Type B pancreatic cell (in vitro differentiated cells): ENCODE data around the gene GHR. TPM values are rescaled to one million over a fixed set of nuclear protein-coding genes. Genes with fewer than 3 reads are reported as not detected.

Source experiments
- DNase-seq: peaks from one replicate; pipeline ENCODE4 v3.0.0; 2021; ENCODE audit warnings: mixed read lengths; ENCODE audit not compliant: unreplicated experiment; ENCODE audit errors: extremely low spot score
- H3K27ac Mint-ChIP-seq: 2 replicates; pipeline ENCODE4 v1.8.0; 2021; ENCODE audit warnings: mild to moderate bottlenecking, mixed read lengths
- H3K27me3 Mint-ChIP-seq: 2 replicates; pipeline ENCODE4 v1.8.0; 2021; ENCODE audit warnings: mixed read lengths
- H3K36me3 Mint-ChIP-seq: 2 replicates; pipeline ENCODE4 v1.8.0; 2021; ENCODE audit warnings: mixed read lengths
- H3K4me1 Mint-ChIP-seq: one replicate; pipeline ENCODE4 v1.8.0; 2021; ENCODE audit warnings: mixed read lengths; ENCODE audit not compliant: unreplicated experiment
- H3K4me3 Mint-ChIP-seq: 2 replicates; pipeline ENCODE4 v1.8.0; 2021; ENCODE audit warnings: mild to moderate bottlenecking, mixed read lengths
- H3K9me3 Mint-ChIP-seq: 2 replicates; pipeline ENCODE4 v1.8.0; 2021; ENCODE audit warnings: mixed read lengths
- total RNA-seq: library from RNA; stranded (reverse); gene quantifications from 2 replicates; pipeline ENCODE4 v1.2.1, GENCODE V29; 2021; ENCODE audit warnings: low replicate concordance
- TF ChIP-seq, protein P1 (sequence below): fragments of 200-600 bp; sonication (generic); conservative IDR thresholded peaks from 2 replicates; pipeline ENCODE4 v1.5.0; 2021; ENCODE audit warnings: antibody characterized with exemption, mild to moderate bottlenecking

The GHR gene
- total RNA-seq, 1 donor from 2014 or later, result 2.6 TPM

DNA sequence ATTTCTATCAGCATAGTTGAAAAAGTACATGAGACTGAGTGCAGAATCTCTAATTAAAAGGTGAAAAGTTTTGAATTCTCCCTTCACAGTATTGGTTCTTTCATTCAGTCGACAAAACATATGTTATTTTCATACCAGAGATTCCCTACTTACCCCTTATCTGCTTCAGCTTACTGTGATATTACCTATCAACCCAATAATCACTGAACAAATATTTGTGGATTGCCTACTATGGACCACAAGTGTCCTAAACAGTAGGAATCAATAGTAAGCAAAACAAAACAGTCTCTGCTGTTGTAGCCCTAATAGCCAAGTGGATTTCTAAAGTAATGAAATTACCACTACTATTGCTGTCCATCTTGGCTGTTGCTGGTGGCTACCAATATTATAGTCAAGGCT is 344.9 kb downstream of the GHR start:
- TF ChIP-seq, protein P1, sequence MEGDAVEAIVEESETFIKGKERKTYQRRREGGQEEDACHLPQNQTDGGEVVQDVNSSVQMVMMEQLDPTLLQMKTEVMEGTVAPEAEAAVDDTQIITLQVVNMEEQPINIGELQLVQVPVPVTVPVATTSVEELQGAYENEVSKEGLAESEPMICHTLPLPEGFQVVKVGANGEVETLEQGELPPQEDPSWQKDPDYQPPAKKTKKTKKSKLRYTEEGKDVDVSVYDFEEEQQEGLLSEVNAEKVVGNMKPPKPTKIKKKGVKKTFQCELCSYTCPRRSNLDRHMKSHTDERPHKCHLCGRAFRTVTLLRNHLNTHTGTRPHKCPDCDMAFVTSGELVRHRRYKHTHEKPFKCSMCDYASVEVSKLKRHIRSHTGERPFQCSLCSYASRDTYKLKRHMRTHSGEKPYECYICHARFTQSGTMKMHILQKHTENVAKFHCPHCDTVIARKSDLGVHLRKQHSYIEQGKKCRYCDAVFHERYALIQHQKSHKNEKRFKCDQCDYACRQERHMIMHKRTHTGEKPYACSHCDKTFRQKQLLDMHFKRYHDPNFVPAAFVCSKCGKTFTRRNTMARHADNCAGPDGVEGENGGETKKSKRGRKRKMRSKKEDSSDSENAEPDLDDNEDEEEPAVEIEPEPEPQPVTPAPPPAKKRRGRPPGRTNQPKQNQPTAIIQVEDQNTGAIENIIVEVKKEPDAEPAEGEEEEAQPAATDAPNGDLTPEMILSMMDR, result no peak
- Mint-ChIP-seq H3K27me3 (peaks cover 8% of the 10 kb centered on the region), H3K9me3 (no peaks in the 10 kb centered on the region), H3K4me3 (no peak overlapping the region), H3K4me1 (no peaks in the 10 kb centered on the region), H3K27ac (no peak overlapping the region), H3K36me3 (no peaks in the 10 kb centered on the region)
- DNase-seq, result no peak

DNA sequence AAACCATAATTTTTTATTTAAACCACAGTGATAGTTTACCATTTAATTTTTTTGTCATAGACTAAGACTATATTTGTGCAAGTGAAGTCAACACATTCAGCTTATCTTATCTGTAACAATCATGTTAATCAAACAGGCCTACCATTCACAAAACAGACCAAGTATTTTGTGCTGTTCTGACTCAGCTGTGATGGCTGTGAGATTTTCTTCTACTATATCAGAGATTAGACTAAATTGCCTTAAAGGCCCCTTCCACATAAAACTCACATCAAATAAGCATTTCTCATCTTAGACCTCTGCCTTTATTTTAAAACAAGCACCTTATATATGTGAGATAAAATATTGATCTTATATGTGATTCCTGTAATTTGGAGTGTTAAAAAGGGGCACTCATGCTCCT is 346.8 kb downstream of the GHR start:
- no peak overlapping the region for H3K4me3 Mint-ChIP-seq
- TF ChIP-seq, protein P1, result no peak
- no peak overlapping the region for H3K27ac Mint-ChIP-seq
- H3K27me3 Mint-ChIP-seq, result peaks cover 8% of the 10 kb centered on the region
- no peaks in the 10 kb centered on the region for H3K36me3 Mint-ChIP-seq
- DNase-seq, result no peak
- no peaks in the 10 kb centered on the region for H3K9me3 Mint-ChIP-seq
- no peaks in the 10 kb centered on the region for H3K4me1 Mint-ChIP-seq
